ENCODE measurements around the gene RIPOR3.
"Not testable (repeated sequence)": the region's sequence is repeated elsewhere in the genome, so short reads cannot be mapped to it uniquely, and the experiment has no call there.

Gene RIPOR3

GRCh38 chr20:50601511-50602431 lies 89.6 kb downstream of the RIPOR3 start:
- DNase-seq = no peak

- DNase-seq = no peak
These were observed 91.0 kb downstream of the RIPOR3 start for GRCh38 chr20:50600281-50600895.

GRCh38 chr20:50598768-50599167 lies 92.6 kb downstream of the RIPOR3 start:
- not testable (repeated sequence) for DNase-seq

GRCh38 chr20:50598074-50598473 lies 93.3 kb downstream of the RIPOR3 start:
- DNase-seq = no peak

- DNase-seq = no peak
These were observed 93.9 kb downstream of the RIPOR3 start for GRCh38 chr20:50597406-50597969.

GRCh38 chr20:50596694-50597021 lies 94.7 kb downstream of the RIPOR3 start:
- DNase-seq = no peak

GRCh38 chr20:50595988-50596693 lies 95.2 kb downstream of the RIPOR3 start:
- DNase-seq = no peak

- DNase-seq = no peak
These were observed 95.9 kb downstream of the RIPOR3 start for GRCh38 chr20:50595433-50595895.

GRCh38 chr20:50594591-50595432 lies 96.5 kb downstream of the RIPOR3 start:
- DNase-seq = no peak

- no peak for DNase-seq
These were observed 97.1 kb downstream of the RIPOR3 start for GRCh38 chr20:50594231-50594590.

GRCh38 chr20:50593005-50593335 lies 98.4 kb downstream of the RIPOR3 start:
- DNase-seq = no peak

- no peak for DNase-seq
These were observed 98.9 kb downstream of the RIPOR3 start for GRCh38 chr20:50592282-50593004.

GRCh38 chr20:50591233-50591852 lies 100.0 kb downstream of the RIPOR3 start:
- no peak for DNase-seq

- DNase-seq = no peak
These were observed 101.0 kb downstream of the RIPOR3 start for GRCh38 chr20:50590348-50590664.

- DNase-seq = no peak
These were observed 101.6 kb downstream of the RIPOR3 start for GRCh38 chr20:50589548-50590347.

- DNase-seq = no peak
These were observed 103.2 kb downstream of the RIPOR3 start for GRCh38 chr20:50588034-50588736.

GRCh38 chr20:50587291-50587961 lies 103.9 kb downstream of the RIPOR3 start:
- DNase-seq = no peak

- DNase-seq = no peak
These were observed 104.7 kb downstream of the RIPOR3 start for GRCh38 chr20:50586531-50587232.

- no peak for DNase-seq
These were observed 105.7 kb downstream of the RIPOR3 start for GRCh38 chr20:50585678-50586077.

All from cortex of kidney (tissue), 1 donor.